ENCODE data around the gene CCL7.

CCL7 gene

GRCh38 chr17:34291721-34292348, 21.8 kb downstream of the CCL7 start:
- in situ Hi-C loops (cut with MboI; ENCODE audit: low pct_unique_long_range_greater_than_20kb, low sequenced_read_pairs, unreplicated experiment): no loop called here
- DNase-seq (ENCODE audit: low spot score): no peak
- TF ChIP-seq CTCF (IDR thresholded peaks at IDR 0.05; ENCODE audit: extremely low read depth, insufficient read depth, missing control alignments): no peak

- in situ Hi-C loops (cut with MboI; ENCODE audit: low pct_unique_long_range_greater_than_20kb, low sequenced_read_pairs, unreplicated experiment): no loop called here
- TF ChIP-seq CTCF (IDR thresholded peaks at IDR 0.05; ENCODE audit: extremely low read depth, insufficient read depth, missing control alignments): no peak
- no peak for DNase-seq (ENCODE audit: low spot score)
These were observed 29.0 kb downstream of the CCL7 start for GRCh38 chr17:34299027-34299426.

- no peak for TF ChIP-seq CTCF (IDR thresholded peaks at IDR 0.05; ENCODE audit: extremely low read depth, insufficient read depth, missing control alignments)
- DNase-seq (ENCODE audit: low spot score): no peak
- in situ Hi-C loops (cut with MboI; ENCODE audit: low pct_unique_long_range_greater_than_20kb, low sequenced_read_pairs, unreplicated experiment): no loop called here
These were observed 30.0 kb downstream of the CCL7 start for GRCh38 chr17:34299956-34300577.

- in situ Hi-C loops (cut with MboI; ENCODE audit: low pct_unique_long_range_greater_than_20kb, low sequenced_read_pairs, unreplicated experiment): no loop called here
- DNase-seq (ENCODE audit: low spot score): no peak
- no peak for TF ChIP-seq CTCF (IDR thresholded peaks at IDR 0.05; ENCODE audit: extremely low read depth, insufficient read depth, missing control alignments)
These were observed 30.8 kb downstream of the CCL7 start for GRCh38 chr17:34300652-34301370.

GRCh38 chr17:34301986-34302385, 32.0 kb downstream of the CCL7 start:
- TF ChIP-seq CTCF (IDR thresholded peaks at IDR 0.05; ENCODE audit: extremely low read depth, insufficient read depth, missing control alignments): no peak
- no peak for DNase-seq (ENCODE audit: low spot score)
- in situ Hi-C loops (cut with MboI; ENCODE audit: low pct_unique_long_range_greater_than_20kb, low sequenced_read_pairs, unreplicated experiment): no loop called here

- no peak for DNase-seq (ENCODE audit: low spot score)
- in situ Hi-C loops (cut with MboI; ENCODE audit: low pct_unique_long_range_greater_than_20kb, low sequenced_read_pairs, unreplicated experiment): no loop called here
- no peak for TF ChIP-seq CTCF (IDR thresholded peaks at IDR 0.05; ENCODE audit: extremely low read depth, insufficient read depth, missing control alignments)
These were observed 32.6 kb downstream of the CCL7 start for GRCh38 chr17:34302636-34303035.

All from GM13977 (cell line).